Hair follicle dermal papilla cell (primary cell): ENCODE data around the gene REG1A. TPM values are rescaled to one million over a fixed set of nuclear protein-coding genes. Genes with fewer than 3 reads are reported as not detected.

ENCODE experiments used
- total RNA-seq: library from RNA; depleted of rRNA; stranded (reverse); fragments of >200 nt; gene quantifications from 2 replicates; pipeline ENCODE4 v1.2.3, GENCODE V29; 2012

The REG1A gene, protein sequence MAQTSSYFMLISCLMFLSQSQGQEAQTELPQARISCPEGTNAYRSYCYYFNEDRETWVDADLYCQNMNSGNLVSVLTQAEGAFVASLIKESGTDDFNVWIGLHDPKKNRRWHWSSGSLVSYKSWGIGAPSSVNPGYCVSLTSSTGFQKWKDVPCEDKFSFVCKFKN
- not detected in 2 replicates for total RNA-seq

DNA sequence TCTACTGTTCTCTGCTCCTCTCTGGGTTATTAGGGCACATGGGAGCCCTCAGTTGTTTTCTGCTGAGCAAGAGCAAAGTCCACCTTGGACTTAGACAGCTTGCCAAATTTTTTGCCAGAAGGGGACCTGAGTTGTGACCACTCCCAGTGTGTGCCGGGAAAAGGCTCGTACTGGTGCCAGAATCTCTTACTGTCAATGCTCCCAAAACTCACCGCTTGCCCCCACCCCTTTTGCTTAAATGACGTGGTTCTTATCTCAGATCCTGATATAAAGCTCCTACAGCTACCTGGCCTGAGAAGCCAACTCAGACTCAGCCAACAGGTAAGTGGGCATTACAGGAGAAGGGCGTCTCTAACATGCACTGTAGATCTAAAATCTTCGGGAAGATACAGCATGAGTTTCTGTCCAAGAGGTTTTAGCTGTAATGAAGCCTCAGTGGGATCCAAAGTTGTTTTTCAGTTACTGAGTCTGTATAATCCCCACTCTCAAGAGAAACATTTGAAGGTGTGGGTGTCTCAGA lies at the start of gene REG1A:
TSS of gene REG1A (plus strand) at position 295 of the 520 bp plus-strand sequence. CDS start 374 bp downstream, outside the sequence.

DNA sequence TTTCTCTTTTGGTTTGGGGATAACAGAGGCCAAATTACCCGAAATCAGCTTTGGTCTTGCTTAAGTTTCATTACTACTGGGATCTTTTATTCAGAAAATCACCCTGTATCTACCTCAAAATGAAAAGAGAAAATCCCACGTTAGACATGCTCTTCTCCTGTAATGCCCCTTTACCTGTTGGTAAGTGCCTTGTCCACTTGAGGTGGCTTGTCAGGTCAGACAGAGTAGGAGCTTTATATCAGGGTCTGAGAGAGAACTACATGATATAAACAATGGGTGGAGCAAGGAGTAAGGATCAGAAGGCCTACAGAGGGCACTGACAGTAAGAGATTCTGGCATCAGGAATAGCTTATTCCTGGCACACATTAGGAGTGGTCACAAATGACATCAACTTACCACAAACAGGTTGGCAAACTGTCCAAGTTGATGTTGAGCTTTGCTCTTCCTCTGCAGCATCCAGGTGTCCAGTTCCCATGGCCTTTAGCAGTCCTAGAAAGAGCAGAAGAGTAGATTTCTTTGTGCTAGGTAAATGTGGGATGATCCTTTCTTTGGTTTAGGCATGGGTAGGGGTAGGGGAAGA lies 32.4 kb upstream of the REG1A start, which contains the start of gene REG1B:
TSS of gene REG1B (minus strand) at position 209 of the 580 bp plus-strand sequence. CDS start 381 bp downstream, outside the sequence.

DNA sequence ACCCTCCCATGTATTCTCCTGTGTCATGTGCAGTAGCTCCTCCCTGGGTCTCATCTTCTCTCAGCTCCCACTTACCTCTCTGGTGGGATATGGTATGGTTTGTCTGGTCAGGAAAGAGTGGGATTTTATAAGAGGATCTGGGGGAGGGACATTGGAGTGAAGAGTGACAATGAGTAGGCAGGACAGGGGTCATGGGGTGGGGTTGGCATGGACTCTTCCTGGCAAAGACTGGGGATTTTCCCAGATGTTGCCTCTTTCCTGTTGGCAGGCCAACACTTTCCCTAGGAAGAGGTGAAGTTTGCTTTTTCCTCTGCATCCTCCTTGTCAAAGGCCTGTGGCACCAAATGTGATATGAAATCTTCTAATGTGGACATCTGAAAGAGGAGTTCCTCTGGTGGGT lies 39.4 kb downstream of the REG1A start, which contains the start of gene REG3A:
TSS of gene REG3A (minus strand) at position 101 of the 400 bp plus-strand sequence. CDS start 348 bp downstream, outside the sequence.

Other genes with a start within 250 kb of the REG1A start
- gene REG3G, start 94.8 kb upstream of the REG1A start, total RNA-seq = not detected in 2 replicates
- not detected in 2 replicates for gene REG1B, start 32.5 kb upstream of the REG1A start, total RNA-seq
- not detected in 2 replicates for gene REG3A, start 39.3 kb downstream of the REG1A start, total RNA-seq